ENCODE measurements around the gene YLPM1.

YLPM1 gene

GRCh38 chr14:74846168-74846567 lies 83.1 kb downstream of the YLPM1 start:
- DNase-seq (ENCODE audit: extremely low spot score) = no peak
- CTCF ChIA-PET = interaction anchor here (1.4 to 10.5 kb wide), 3 partner anchors 10 to 59 kb away, joined by 8 to 134 read pairs (median 8); no protein-coding TSS in a partner anchor
- TF ChIP-seq, protein P1, sequence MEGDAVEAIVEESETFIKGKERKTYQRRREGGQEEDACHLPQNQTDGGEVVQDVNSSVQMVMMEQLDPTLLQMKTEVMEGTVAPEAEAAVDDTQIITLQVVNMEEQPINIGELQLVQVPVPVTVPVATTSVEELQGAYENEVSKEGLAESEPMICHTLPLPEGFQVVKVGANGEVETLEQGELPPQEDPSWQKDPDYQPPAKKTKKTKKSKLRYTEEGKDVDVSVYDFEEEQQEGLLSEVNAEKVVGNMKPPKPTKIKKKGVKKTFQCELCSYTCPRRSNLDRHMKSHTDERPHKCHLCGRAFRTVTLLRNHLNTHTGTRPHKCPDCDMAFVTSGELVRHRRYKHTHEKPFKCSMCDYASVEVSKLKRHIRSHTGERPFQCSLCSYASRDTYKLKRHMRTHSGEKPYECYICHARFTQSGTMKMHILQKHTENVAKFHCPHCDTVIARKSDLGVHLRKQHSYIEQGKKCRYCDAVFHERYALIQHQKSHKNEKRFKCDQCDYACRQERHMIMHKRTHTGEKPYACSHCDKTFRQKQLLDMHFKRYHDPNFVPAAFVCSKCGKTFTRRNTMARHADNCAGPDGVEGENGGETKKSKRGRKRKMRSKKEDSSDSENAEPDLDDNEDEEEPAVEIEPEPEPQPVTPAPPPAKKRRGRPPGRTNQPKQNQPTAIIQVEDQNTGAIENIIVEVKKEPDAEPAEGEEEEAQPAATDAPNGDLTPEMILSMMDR (IDR thresholded peaks at IDR 0.05; ENCODE audit: control extremely low read depth, extremely low read depth, low read depth, missing control alignments) = no peak
- POLR2A ChIA-PET = no interaction called here

GRCh38 chr14:74846968-74847665 lies 84.0 kb downstream of the YLPM1 start:
- TF ChIP-seq, protein P1 (IDR thresholded peaks at IDR 0.05; ENCODE audit: control extremely low read depth, extremely low read depth, low read depth, missing control alignments) = no peak
- ChIA-PET CTCF (interaction anchor here (0.7 to 18.7 kb wide), 5 partner anchors 9 to 58 kb away, joined by 3 to 542 read pairs (median 8); no protein-coding TSS in a partner anchor), POLR2A (interaction anchor here (0.6 kb wide), 1 partner anchor 19 kb away, joined by 3 read pairs; no protein-coding TSS in a partner anchor)
- no peak for DNase-seq (ENCODE audit: extremely low spot score)

DNA sequence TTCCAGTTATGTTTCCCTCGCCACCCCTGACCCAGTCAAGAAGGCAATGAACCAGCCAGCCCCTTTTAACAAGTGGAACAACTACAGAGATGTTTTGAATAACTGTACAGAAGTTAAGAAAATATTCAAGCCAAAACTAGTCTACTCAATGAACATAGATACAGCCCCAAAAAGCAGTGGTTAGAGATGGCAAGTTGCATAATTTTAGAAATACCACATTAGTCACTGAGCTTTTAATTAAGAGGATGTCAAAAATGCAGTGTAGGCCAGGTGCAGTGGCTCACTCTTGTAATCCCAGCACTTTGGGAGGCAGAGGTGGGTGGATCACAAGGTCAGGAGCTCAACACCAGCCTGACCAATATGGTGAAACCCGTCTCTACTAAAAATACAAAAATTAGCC lies 85.7 kb downstream of the YLPM1 start:
- TF ChIP-seq, protein P1 (IDR thresholded peaks at IDR 0.05; ENCODE audit: control extremely low read depth, extremely low read depth, low read depth, missing control alignments) = no peak
- ChIA-PET CTCF (interaction anchor here (1.2 to 18.7 kb wide), 3 partner anchors 9 to 56 kb away, joined by 3 to 542 read pairs (median 134); no protein-coding TSS in a partner anchor), POLR2A (no interaction called here)
- no peak for DNase-seq (ENCODE audit: extremely low spot score)

- DNase-seq (ENCODE audit: extremely low spot score) = no peak
- ChIA-PET POLR2A (interaction anchor here (0.6 kb wide), 1 partner anchor 135 kb away, joined by 3 read pairs; no protein-coding TSS in a partner anchor), CTCF (interaction anchor here (0.7 to 19.3 kb wide), 6 partner anchors 8 to 244 kb away, joined by 3 to 542 read pairs (median 69); partner anchors contain the start of genes DLST and PROX2)
- TF ChIP-seq, protein P1 (IDR thresholded peaks at IDR 0.05; ENCODE audit: control extremely low read depth, extremely low read depth, low read depth, missing control alignments) = no peak
These were observed 89.9 kb downstream of the YLPM1 start for GRCh38 chr14:74852922-74853530.

- TF ChIP-seq, protein P1 (IDR thresholded peaks at IDR 0.05; ENCODE audit: control extremely low read depth, extremely low read depth, low read depth, missing control alignments) = no peak
- no peak for DNase-seq (ENCODE audit: extremely low spot score)
- POLR2A ChIA-PET = no interaction called here
- CTCF ChIA-PET = interaction anchor here (0.7 to 19.3 kb wide), 7 partner anchors 8 to 245 kb away, joined by 3 to 542 read pairs (median 14); partner anchors contain the start of genes DLST and PROX2
These were observed 90.5 kb downstream of the YLPM1 start for GRCh38 chr14:74853581-74853980.

DNA sequence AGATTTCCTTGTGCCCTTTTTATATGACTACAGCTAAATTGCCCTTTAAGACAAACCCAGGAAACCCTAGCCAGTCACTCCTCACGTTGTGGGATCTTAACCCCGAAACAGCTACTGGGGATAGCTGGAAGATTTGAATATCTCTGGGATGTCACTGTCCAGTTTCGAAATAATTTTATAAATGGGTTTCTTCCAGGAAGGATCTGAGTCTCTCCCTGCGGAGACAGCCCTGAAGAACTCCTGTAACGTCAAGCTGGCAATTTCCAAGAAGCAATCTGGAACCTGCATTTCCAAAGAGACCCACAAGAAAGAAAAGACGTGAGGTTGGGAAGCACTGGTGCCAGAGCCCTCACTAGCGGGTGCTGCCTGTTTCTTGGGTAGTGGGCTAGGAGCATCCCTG lies 91.9 kb downstream of the YLPM1 start:
- CTCF ChIA-PET = interaction anchor here (0.8 to 19.3 kb wide), 9 partner anchors 8 to 441 kb away, joined by 3 to 542 read pairs (median 5); partner anchors contain the start of genes DLST and PROX2

More for the DNA sequence above, 91.9 kb downstream of the YLPM1 start:
- DNase-seq (ENCODE audit: extremely low spot score) = no peak
- TF ChIP-seq, protein P1 (IDR thresholded peaks at IDR 0.05; ENCODE audit: control extremely low read depth, extremely low read depth, low read depth, missing control alignments) = no peak
- POLR2A ChIA-PET = no interaction called here

Data from GM10248 (cell line).